ENCODE measurements around the gene VPS9D1.

DNA sequence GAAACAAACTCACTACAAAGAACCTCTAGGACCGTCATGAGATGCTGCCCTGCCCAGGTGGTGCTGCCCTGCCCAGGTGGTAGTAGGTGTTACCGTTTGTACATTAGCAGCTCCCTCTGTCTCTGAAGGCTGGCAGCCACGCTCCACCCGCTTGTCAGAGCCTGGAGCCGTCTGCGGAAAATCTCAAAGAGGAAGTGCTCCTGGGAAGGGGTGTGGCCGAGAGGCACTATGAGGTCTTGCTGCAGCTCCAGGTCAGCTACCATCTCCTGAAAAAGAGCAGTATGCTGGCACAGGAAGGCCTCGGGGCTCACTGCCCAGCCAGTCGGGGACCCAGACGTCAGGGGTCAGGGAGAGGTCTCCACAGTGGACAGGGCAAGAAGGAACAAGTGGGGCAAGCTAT lies 28.9 kb upstream of the VPS9D1 start:
- TF ChIP-seq, protein P1, sequence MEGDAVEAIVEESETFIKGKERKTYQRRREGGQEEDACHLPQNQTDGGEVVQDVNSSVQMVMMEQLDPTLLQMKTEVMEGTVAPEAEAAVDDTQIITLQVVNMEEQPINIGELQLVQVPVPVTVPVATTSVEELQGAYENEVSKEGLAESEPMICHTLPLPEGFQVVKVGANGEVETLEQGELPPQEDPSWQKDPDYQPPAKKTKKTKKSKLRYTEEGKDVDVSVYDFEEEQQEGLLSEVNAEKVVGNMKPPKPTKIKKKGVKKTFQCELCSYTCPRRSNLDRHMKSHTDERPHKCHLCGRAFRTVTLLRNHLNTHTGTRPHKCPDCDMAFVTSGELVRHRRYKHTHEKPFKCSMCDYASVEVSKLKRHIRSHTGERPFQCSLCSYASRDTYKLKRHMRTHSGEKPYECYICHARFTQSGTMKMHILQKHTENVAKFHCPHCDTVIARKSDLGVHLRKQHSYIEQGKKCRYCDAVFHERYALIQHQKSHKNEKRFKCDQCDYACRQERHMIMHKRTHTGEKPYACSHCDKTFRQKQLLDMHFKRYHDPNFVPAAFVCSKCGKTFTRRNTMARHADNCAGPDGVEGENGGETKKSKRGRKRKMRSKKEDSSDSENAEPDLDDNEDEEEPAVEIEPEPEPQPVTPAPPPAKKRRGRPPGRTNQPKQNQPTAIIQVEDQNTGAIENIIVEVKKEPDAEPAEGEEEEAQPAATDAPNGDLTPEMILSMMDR (IDR thresholded peaks at IDR 0.05), result no peak
- no peak for TF ChIP-seq EP300 (IDR thresholded peaks at IDR 0.05)
- TF ChIP-seq POLR2A (IDR thresholded peaks at IDR 0.05), result no peak
- no peak for TF ChIP-seq POLR2AphosphoS5 (IDR thresholded peaks at IDR 0.05)
